AG08395 (cell line): ENCODE data around the gene CAMTA1.

Experiments
- DNase-seq: peaks from one replicate; pipeline ENCODE4 v3.0.0; 2012; ENCODE audit warnings: mixed read lengths, low spot score

The CAMTA1 gene

DNA sequence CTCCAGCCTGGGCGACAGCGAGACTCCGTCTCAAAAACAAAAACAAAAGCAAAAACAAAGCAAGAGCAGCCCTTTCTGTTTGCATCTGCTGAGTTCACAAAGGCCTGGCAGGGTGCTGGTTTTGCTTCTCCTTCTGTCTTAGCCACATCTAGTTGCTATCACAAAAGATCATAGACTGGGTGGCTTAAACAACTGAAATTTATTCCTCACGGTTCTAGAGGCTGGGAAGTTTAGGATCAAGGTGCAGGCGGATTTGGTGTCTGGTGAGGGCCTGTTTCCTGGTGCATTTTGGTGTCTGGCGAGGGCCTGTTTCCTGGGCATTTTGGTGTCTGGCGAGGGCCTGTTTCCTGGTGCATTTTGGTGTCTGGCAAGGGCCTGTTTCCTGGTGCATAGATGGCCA, 471.3 kb downstream of the CAMTA1 start:
- DNase-seq: no peak

DNA sequence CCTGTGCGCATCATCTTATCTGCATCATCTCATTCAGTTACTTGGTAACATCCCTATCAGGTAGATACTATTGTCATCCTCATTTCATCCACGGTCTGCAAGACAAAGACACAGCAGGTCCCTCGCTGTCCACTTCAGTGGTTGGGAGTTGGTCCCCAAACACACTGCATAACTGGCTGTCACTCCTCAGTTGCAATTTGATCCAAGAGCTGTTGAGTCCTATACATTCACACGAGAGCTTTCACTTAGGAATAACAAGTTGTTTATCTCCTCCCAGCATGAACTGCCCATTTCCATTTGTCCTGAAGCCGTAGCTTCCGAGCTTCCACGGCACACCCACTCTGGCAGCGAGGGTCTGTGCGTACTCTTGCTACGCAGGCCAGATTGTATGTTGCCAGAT, 472.0 kb downstream of the CAMTA1 start:
- no peak for DNase-seq

DNA sequence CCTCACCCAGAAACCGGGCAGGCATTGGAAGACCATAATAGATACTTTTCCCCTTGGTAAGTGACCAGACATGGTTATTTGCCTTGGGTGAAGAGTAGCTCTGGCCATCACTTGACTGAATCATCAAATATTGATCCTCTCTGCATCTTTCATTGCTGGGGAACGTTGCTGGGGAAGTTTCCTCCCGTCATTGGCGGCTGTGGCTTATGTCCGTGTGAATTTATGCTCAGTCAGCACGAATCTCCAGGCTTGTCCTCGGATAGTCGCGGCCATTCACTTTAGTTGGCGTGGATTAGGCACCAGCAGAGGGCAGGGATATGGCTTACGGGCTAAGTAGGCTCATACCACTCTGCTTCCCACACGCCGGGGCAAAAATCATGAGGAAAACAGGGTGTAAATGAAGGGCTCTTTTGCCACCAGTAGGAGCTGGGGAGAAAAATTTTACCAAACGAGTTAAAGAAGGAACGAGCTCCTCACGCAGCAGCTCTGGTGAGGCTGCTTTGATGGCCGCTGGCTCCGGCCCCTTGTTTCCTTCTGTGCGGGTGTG, 473.4 kb downstream of the CAMTA1 start:
- no peak for DNase-seq

DNA sequence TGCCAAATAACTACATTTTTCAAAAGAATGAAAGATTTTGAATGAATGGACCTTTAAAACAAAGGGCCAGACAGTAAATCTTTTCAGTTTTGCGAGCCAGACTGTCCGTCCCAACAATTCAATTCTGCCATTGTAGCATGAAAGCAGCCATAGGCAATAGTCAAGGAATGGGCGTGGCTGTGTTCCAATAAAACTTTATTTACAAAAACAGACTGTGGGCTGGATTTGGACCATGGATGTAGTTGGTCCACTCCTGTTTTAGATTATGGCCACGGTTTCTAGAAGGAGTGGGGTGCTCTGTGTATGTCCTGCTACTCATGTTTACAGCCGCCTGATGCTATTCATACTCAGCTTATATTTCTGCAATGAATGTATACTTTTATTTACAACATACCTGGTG, 474.7 kb downstream of the CAMTA1 start:
- DNase-seq: no peak

DNA sequence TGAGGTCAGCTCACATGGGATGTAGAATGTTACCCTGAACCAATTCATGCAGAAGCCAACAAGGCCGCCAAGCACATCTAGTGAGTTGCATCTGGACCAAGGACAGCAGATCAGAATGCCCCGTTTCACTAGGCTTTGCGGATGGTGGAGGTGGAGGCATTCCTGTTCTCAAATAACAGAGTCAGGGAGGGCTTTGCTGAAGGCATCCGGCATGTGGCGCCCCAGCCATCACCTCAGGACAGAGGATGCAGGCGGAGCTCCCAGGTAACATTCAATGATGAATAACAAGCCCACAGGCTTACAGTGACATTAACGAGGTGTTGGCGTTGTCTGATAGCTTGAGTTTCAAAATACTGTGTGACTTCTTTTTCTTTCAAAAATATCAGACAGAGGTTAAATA, 476.2 kb downstream of the CAMTA1 start:
- DNase-seq: no peak

DNA sequence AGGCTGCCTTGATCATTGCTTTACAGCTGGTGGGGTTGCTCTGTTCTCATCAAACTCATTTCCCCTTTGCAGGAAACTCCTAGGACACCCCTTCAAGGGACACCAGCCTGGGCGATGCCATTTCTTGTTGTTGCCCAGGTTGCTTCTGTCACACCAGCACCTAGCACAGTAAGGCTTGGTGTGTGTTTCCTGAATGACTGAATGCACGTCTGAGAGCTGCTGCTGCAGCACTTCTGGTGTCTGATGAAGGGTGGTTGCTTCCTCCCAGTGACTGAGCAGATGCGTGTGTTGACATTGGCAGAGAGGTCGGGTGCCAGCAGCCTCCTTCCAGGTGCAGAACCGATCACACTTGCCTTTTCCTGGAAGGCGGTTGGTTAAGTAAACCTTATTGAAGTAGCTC, 477.4 kb downstream of the CAMTA1 start:
- DNase-seq: no peak

DNA sequence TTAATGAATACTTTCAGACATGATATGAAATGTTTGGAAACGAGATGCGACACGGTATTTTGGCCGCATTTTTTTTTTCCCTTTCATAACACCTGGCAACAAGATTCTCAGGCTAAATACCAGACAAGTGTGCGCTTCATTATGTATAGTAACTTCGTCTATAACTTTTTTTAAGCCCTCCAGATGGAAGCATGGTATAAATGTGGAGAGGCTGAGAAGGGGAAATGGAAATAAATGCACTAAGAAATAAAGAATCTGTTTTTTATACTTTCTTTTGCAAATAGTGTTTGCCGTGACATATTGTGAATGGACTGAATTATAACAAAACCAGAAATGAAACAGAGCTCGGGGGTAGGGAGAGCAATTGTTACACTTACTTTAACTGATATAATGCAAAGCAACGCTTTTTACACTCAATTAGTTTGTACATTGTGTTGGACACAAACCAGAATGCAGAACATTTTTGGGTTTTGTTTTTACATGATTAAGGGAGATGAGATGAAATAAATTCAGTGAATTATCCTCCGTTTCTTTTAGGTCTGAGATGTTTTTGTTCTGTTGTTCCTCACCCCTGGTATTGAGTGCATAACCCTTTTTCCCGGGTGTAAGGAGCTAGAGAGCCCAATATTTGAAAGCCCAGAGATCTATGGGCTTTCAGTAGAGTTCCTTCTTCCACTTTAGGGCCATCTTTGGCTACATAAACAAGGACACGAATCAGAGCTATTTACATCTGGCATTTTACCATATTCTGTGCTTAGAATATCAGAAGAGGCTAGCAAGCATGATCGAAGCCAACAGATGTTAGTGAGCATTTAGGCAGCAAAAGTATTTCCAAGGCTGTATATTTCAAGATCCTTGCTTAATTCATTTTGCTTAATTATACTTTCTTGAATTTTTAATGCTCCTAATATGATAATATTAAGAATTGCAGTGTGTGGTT, 478.0 kb downstream of the CAMTA1 start:
- DNase-seq: no peak

DNA sequence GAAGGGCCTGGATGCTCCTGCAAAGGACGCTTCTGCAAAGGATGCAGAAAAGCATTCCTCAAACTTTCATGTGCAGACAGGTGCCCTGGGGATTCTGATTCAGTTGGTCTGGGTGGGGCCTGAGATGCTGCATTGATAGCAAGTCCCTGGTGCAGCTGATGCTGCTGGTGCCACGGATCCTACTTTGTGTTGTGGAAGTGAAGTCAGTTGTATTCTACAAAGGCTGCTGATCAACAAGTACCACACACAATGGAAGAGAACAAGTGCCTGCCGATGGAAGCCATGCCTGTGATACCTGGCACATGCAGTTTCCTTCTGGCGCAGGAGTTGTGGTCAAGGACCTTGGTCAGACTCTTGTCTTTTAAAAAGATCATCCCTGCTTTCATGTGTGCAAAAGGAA, 478.8 kb downstream of the CAMTA1 start:
- DNase-seq: no peak

DNA sequence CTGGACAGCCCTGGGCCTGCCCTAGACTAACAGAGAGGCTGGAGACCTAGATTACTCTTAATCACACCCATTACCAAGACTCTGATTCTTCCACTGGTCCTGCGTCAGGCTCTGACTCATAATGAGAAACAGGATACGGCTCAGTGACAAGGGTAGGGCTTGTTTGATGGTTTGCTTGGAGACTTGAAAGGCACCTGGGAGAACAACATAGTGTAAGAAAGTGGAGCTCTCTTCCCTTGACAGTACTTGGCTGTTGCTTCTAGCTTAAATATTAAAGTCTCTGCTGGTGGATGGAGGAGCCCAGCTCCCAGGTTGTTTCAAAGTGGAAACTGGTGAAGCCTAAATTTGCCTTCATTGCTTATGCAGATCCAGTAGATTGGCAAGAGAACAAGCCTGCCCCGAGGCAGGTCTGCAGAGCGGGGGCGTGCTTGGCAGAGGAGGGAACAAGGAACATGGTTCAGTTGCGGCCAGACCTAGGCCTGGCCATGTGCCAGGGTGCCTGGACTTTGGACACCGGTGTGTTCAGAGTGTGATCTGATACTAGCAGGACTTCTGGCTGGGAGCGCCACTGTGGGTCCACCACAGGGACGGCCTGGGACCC, 480.6 kb downstream of the CAMTA1 start:
- peak; percentile 80 for DNase-seq

DNA sequence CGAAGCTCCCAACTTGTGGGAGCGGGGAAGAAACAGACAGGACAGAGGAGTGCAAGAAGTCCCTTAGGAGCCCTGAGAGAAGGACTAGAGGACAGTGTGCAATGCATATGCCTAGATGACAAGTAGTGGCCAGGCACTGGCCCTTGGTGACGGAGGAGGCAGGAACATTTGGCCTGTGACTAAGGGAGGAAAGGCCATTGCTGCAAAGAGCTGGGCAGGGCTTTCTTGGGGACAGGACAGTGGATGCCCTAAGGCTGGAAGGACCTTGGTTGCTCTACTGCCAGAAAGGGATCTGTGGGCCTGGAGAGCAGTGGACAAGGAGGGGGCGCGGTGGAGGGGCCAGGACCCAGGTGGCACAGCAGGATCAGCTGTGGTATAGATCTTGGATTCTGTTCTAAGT, 481.3 kb downstream of the CAMTA1 start:
- DNase-seq: no peak

DNA sequence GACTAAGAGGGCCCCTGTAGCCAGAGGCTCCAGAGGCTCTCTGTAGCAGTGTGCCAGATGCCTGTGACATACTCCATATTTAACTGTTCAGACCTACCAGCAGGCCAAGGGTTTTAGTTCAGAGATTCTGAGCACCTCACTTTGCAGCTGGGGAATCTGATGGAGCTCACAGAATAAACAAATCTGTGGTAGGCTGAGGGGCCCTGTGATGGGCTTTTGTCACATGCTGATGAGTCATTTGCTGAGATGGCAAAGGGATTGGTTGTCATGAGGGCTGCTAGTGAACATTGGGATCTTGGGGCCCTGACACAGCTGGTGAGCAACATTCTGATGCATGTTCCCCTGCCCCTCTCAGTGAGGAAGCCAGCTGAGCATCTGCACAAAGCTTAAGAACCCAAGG, 482.2 kb downstream of the CAMTA1 start:
- DNase-seq: peak; percentile 20

DNA sequence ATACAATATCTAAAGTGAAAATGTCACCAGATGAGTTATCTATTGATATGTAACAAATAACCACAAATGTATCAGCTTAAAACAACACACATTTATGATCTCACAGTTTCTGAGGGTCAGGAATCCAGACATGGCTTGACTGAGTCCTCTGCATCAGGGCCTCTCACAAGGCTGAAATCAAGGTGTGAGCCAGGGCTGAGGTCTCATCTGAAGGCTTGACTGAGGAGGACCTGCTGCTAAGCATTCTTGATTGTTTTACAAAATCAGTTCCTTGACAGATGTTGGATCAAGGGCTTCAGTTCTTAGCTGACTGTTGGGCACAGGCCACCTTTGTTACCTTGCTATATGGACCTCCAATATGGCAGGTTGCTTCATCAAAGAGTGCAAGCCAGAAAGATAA, 483.7 kb downstream of the CAMTA1 start:
- DNase-seq: no peak

DNA sequence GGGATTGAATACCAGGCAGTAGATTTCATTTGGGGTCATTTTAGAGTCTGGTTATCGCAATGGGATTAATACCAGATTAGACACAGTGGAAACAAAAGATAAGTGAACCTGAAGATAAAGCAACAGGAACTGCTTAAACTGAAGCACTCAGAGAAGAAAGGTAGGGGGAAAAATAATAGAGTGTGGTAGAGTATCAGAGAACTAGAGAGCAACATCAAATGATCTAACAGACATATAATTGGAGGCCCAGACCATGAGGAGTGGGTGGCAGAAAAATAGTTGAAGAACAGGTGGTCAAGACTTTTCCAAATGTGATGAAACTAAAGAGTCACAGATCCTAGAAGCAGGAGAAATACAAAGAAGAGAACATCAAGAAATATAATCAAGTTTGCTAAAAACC, 484.3 kb downstream of the CAMTA1 start:
- DNase-seq: no peak

DNA sequence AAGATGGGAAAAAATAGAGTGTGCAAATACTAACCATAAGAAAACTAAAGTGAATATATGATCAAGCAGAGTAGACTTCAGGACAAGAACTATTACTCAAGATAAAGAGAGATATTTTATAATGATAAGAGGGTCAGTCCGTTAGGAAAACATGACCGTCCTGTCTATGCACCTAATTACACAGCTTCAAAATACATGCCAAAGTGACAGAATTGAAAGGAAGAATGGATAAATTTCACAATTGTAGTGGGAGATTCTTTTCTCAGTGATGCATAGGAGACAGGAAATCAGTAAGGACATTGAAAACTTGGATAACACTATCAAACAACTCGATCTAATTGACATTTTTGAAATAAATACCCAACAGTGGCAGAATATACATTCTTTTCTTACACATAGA, 489.0 kb downstream of the CAMTA1 start:
- no peak for DNase-seq

DNA sequence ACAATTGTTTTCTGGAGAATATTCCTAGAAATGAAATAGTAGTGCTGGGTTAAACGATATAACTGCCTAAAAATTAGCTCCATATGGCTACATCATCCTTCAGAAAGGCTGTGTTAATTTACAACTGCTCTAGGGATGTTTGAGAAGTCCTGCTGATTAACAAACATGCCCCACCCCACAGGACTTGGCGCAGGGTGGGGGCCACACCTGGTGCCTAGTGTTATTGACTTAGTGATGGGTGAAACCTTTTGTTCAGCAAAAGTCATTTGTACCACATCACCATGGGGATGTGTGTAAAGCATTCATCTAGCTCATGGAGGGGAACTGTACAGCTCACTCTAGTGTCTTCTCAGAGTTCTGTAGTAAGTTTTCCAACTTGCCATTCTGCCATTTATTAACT, 492.8 kb downstream of the CAMTA1 start:
- DNase-seq: no peak

DNA sequence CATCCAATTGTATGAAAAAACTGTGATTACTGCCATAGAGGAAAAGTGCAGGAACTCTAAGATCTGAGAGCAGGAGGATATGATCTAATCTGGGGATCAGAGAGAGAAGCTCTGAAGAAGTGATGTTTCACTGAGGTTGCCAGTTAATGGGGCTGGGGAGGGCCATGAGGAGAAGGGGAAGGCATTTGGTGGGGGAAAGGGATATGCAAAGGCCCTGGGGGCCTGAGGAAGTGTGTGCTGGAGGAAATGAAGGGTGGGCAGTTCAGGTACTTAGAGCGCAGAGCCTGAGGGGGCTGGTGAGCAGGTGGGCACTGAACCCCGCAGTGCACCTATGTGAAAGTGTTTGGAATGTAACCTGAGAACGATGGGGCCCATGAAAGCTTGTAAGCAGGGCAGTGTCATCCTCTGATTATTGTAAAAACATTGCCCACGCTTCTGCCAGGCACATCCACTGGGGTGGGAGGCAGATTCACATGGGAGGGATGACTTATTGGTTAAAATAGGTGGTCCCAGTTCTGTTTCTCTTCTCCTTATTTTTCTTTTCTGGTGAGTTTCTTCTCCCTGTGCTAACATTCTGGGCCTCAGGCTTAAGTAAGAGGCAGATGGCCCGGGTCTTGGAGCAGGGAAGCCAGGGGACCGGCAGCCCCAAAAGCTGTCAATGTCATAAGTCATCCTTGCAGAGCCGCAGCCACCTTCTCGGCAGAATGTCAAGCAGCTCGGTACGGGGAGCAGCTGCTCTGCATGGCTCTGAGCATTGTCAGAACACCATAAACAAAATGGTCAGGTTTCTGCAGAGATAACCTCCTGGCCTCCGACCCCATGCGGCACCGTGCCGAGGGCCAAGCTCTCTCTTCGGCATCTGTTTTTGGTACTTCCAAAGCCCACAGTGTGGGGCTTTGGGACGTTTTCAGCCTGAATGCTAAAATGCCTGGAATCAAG, 493.8 kb downstream of the CAMTA1 start:
- DNase-seq: no peak

DNA sequence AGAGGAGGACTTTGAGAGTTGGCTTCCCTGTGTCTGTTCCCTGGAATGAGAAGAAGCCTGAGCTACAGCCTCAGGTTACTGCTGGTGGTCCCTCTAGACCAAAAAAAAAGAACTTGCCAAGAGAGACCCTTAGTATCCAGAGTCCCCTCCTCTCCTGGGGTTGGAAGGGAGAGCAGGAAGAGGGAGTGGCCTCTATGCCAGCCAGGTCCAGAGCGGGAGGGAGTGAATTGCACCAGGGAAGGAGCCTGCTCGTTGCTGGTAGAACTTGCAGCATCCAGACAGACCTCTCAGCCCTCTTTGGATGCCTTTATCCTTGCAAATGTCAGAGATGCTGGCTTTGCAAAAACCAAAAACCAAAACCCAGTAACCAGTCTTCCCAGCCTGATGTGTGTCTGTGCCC, 494.5 kb downstream of the CAMTA1 start:
- DNase-seq: no peak

DNA sequence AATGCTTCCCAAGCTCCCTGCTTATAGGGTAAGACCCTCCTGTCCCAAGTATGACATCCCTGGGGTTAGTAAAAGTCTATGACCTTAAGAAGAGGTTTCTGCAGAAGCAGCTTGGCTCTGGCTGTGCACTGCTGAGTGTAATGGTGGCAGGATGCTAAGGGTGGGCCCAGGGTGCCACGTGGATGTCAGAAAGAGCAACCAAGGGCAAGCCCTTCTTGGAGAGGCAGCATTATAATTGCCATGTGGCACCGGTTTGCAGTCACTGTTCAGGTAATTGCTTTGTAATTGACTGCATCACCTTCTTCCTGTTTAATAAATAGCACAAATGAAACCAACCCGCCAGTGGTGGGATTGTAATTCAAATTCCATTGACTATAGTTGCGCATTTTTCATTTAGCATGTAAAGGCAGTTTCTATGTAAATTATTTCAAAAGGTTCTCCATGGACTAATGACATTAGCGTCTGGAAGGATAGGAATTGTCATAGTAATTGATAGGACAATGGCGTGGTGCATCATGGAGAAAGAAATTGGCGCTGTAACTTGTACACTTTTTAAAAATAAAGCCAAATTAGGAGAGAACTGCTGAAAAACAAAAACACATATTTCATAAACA, 495.2 kb downstream of the CAMTA1 start:
- DNase-seq: no peak

DNA sequence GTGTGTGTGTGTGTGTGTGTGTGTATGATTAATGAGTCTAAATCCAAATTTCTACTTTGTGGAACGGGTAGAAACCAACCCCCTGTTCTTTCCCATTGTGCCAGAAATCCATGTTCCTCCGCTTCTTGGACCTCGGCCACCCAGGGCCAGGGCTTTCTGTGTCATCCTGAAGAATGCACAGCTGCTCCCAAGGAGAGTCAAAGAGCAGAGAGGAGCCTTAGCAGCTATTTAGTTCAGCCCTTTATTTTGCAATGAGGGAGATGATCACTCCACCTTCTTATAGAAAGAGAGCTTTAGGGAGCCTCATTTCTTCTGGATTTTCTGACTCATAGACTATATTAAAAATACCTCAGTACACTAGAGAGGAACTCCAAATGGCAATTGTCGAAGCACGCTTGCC, 496.6 kb downstream of the CAMTA1 start:
- peak; percentile 94 for DNase-seq

DNA sequence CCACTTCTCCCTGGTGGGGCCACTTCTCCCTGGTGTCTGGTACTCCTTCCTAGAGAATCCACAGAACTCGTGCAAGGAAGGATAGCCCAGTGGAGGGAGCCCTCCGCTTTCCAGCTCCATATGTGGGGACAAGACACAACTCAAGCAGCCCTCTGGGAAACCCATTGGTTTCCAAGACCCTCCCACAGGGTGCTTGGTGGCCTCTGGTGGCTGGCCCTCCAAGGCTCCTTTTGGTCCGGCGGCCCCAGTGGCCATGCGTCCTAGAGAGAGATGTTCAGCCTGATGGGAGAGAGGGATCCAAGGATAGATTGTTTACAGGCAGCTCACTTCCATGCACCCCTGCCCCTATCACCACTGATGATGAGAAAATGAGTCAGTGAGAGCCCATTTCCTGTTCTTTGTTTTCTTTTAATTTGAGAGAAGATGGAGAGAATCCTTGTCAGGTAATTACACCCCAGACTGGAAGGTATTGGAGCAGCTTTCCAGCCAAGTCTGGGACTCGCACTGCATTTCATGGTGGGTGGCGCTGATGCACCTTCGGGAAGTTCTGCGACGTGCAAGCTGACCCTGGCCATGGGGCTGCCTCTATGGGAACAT, 499.7 kb downstream of the CAMTA1 start:
- DNase-seq: no peak

DNA sequence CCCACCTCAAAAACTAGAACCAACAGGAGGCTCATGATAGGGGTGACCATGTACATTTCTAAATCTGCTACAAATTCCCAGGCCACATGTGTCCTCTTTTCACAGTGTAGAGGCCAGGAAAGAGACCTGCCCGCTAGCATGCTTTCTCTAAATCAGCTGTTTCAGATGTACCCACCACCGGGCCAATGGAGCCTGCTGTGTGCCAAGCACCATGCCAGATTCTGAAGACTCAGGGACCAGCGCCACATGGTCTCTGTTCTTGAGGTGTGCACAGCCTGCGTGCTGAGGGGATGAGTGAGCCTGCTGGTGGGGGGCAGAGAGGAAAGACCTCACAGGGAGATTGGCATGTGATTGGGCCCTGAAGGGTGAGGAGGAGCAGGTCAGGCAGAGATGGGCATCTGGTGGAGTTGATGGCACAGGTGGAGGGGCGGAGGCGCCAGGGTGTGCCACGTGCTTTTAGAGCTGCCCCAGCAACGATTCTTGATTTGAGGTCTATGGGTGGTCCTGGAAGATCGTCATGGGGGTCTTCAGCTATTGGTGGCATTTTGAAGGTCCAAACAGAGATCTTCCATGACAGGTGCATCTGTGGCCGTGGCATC, 500.7 kb downstream of the CAMTA1 start:
- DNase-seq: no peak
